H1 (cell line): Measurements from ENCODE around the gene GNAL. TPM values are rescaled to one million over a fixed set of nuclear protein-coding genes. Genes with fewer than 3 reads are reported as not detected.

Source experiments
- ATF3 ChIP-seq: IDR thresholded peaks from 2 replicates; pipeline ENCODE4 v1.6.1; 2011; ENCODE audit warnings: low read depth, mild to moderate bottlenecking, low read length; ENCODE audit not compliant: insufficient read depth
- GTF2F1 ChIP-seq: IDR thresholded peaks from 2 replicates; pipeline ENCODE4 v1.6.1; 2012; ENCODE audit warnings: low read depth, low read length, improper control_type of control experiment, borderline replicate concordance
- MAFK ChIP-seq: IDR thresholded peaks from 2 replicates; pipeline ENCODE4 v1.6.1; 2012; ENCODE audit warnings: low read depth, mild to moderate bottlenecking, improper control_type of control experiment, low read length
- PHF8 ChIP-seq: fragments of 200-600 bp; sonication (generic); conservative IDR thresholded peaks from 2 replicates; pipeline ENCODE4 v1.7.1; 2012; ENCODE audit warnings: low read depth, mild to moderate bottlenecking, inconsistent platforms, low read length, moderate library complexity
- POLR2AphosphoS5 ChIP-seq: IDR thresholded peaks from 2 replicates; pipeline ENCODE4 v1.6.1; 2011; ENCODE audit warnings: low read depth, low read length
- SP1 ChIP-seq: IDR thresholded peaks from 2 replicates; pipeline ENCODE4 v1.6.1; 2011; ENCODE audit warnings: low read depth, low read length
- ZNF274 ChIP-seq: IDR thresholded peaks from 2 replicates; pipeline ENCODE4 v1.7.0; 2012; ENCODE audit warnings: low read length, borderline replicate concordance; ENCODE audit errors: extremely low read depth
- polyA plus RNA-seq, 7 experiments: library from polyadenylated mRNA; depleted of rRNA in 3 of 7; stranded (reverse) in 5 of 7; unstranded in 2 of 7; fragments of >200 nt in 5 of 7; fragments of 200-250 nt in 2 of 7; gene quantifications; 1 replicate in 5 of 7; 2 replicates in 1 of 7; 4 replicates in 1 of 7; pipeline versions ENCODE4 v1.2.1 to v1.2.3, GENCODE V29; 2011 to 2013; ENCODE audit warnings: missing spikeins in 2 of 7, mixed read lengths in 2 of 7
- total RNA-seq: library from RNA; stranded (reverse); fragmentation: NEBNext Ultra II Directional; extraction: Animal tissue kit (Norgen Biotek cat#: 25700); gene quantifications from 2 replicates; pipeline ENCODE4 v1.2.1, GENCODE V29; 2021
- TF ChIP-seq, protein P1 (sequence below): fragments of 300-600 bp; sonication (generic); IDR thresholded peaks from 2 replicates; pipeline ENCODE4 v1.7.1; 2012; ENCODE audit warnings: low read length, moderate library complexity, mild to moderate bottlenecking, inconsistent platforms; ENCODE audit not compliant: insufficient replicate concordance
- TF ChIP-seq, protein P2 (sequence below): IDR thresholded peaks from 2 replicates; pipeline ENCODE4 v1.6.1; 2012; ENCODE audit warnings: inconsistent platforms

GNAL gene
- total and polyA plus RNA-seq, 2 of the 8 experiments (the other 6 are each of a cell fraction or from before 2014, with no cell fraction given) = 13.2 to 18.3 TPM

DNA sequence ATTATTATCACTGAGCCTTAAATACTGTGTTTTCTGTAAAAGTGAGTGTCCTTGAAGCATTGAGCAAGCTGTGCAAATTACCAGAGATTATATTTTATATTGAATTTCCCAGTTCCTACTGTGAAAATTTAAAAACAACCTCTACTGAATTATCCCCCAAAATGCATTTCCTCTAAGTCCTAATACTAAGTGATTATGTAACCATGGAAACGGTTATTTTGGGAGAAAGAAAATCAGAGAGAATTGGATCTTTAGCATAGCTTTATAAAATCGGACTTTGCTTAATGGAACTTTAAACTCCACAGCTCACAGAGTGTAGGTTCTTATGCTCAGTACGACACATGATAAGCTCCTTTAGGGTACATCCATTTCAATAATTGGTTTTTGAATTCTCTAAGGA is 142.9 kb downstream of the GNAL start (continued):
- TF ChIP-seq, protein P1, sequence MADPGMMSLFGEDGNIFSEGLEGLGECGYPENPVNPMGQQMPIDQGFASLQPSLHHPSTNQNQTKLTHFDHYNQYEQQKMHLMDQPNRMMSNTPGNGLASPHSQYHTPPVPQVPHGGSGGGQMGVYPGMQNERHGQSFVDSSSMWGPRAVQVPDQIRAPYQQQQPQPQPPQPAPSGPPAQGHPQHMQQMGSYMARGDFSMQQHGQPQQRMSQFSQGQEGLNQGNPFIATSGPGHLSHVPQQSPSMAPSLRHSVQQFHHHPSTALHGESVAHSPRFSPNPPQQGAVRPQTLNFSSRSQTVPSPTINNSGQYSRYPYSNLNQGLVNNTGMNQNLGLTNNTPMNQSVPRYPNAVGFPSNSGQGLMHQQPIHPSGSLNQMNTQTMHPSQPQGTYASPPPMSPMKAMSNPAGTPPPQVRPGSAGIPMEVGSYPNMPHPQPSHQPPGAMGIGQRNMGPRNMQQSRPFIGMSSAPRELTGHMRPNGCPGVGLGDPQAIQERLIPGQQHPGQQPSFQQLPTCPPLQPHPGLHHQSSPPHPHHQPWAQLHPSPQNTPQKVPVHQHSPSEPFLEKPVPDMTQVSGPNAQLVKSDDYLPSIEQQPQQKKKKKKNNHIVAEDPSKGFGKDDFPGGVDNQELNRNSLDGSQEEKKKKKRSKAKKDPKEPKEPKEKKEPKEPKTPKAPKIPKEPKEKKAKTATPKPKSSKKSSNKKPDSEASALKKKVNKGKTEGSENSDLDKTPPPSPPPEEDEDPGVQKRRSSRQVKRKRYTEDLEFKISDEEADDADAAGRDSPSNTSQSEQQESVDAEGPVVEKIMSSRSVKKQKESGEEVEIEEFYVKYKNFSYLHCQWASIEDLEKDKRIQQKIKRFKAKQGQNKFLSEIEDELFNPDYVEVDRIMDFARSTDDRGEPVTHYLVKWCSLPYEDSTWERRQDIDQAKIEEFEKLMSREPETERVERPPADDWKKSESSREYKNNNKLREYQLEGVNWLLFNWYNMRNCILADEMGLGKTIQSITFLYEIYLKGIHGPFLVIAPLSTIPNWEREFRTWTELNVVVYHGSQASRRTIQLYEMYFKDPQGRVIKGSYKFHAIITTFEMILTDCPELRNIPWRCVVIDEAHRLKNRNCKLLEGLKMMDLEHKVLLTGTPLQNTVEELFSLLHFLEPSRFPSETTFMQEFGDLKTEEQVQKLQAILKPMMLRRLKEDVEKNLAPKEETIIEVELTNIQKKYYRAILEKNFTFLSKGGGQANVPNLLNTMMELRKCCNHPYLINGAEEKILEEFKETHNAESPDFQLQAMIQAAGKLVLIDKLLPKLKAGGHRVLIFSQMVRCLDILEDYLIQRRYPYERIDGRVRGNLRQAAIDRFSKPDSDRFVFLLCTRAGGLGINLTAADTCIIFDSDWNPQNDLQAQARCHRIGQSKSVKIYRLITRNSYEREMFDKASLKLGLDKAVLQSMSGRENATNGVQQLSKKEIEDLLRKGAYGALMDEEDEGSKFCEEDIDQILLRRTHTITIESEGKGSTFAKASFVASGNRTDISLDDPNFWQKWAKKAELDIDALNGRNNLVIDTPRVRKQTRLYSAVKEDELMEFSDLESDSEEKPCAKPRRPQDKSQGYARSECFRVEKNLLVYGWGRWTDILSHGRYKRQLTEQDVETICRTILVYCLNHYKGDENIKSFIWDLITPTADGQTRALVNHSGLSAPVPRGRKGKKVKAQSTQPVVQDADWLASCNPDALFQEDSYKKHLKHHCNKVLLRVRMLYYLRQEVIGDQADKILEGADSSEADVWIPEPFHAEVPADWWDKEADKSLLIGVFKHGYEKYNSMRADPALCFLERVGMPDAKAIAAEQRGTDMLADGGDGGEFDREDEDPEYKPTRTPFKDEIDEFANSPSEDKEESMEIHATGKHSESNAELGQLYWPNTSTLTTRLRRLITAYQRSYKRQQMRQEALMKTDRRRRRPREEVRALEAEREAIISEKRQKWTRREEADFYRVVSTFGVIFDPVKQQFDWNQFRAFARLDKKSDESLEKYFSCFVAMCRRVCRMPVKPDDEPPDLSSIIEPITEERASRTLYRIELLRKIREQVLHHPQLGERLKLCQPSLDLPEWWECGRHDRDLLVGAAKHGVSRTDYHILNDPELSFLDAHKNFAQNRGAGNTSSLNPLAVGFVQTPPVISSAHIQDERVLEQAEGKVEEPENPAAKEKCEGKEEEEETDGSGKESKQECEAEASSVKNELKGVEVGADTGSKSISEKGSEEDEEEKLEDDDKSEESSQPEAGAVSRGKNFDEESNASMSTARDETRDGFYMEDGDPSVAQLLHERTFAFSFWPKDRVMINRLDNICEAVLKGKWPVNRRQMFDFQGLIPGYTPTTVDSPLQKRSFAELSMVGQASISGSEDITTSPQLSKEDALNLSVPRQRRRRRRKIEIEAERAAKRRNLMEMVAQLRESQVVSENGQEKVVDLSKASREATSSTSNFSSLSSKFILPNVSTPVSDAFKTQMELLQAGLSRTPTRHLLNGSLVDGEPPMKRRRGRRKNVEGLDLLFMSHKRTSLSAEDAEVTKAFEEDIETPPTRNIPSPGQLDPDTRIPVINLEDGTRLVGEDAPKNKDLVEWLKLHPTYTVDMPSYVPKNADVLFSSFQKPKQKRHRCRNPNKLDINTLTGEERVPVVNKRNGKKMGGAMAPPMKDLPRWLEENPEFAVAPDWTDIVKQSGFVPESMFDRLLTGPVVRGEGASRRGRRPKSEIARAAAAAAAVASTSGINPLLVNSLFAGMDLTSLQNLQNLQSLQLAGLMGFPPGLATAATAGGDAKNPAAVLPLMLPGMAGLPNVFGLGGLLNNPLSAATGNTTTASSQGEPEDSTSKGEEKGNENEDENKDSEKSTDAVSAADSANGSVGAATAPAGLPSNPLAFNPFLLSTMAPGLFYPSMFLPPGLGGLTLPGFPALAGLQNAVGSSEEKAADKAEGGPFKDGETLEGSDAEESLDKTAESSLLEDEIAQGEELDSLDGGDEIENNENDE = no peak
- TF ChIP-seq GTF2F1 (no peak), MAFK (no peak), POLR2AphosphoS5 (no peak), ZNF274 (no peak), PHF8 (no peak), SP1 (no peak), ATF3 (no peak)
- TF ChIP-seq, protein P2, sequence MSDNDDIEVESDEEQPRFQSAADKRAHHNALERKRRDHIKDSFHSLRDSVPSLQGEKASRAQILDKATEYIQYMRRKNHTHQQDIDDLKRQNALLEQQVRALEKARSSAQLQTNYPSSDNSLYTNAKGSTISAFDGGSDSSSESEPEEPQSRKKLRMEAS = no peak
